H1 (cell line): ENCODE data around the gene FGD6. TPM values are rescaled to one million over a fixed set of nuclear protein-coding genes. Genes with fewer than 3 reads are reported as not detected.
A peak's percentile ranks its signal among the peaks of the same experiment; 100 is the strongest.

Experiments
- CTCF ChIA-PET: fragments of 300-600 bp; sonication (Branson Sonifier 250); formaldehyde crosslinking; loops from one replicate; lab custom pipeline; 2021; ENCODE audit not compliant: partially characterized antibody; lab: Charles Lee
- POLR2A ChIA-PET: fragments of 300-600 bp; sonication (Branson Sonifier 250); formaldehyde crosslinking; loops from one replicate; lab custom pipeline; 2021; ENCODE audit warnings: inconsistent platforms; ENCODE audit not compliant: partially characterized antibody; lab: Charles Lee
- DNase-seq, 2 experiments: peaks; one replicate each; pipeline versions ENCODE4 v3.0.0 to v3.0.0-alpha.2; 2010 to 2022; ENCODE audit warnings: low spot score in 2 of 2, low read depth in 1 of 2, mixed read lengths in 1 of 2
- FAIRE-seq: peaks from 2 replicates; lab custom pipeline; 2011; peaks lifted over from hg19 to GRCh38; lab: Jason Lieb, UNC
- H2AFZ ChIP-seq: 2 replicates; pipeline ENCODE4 v1.8.1; 2012; ENCODE audit warnings: low read length, inconsistent platforms
- H2AK5ac ChIP-seq: 2 replicates; pipeline ENCODE4 v1.6.1; 2013; ENCODE audit warnings: low read depth, low read length
- H2BK120ac ChIP-seq: replicated peaks from 2 replicates; pipeline ENCODE3; 2013; ENCODE audit warnings: low read depth, low read length, inconsistent platforms
- H2BK12ac ChIP-seq: 2 replicates; pipeline ENCODE4 v1.6.1; 2013; ENCODE audit warnings: low read depth, low read length
- H2BK15ac ChIP-seq: 2 replicates; pipeline ENCODE4 v1.6.1; 2013; ENCODE audit warnings: low read length
- H2BK20ac ChIP-seq: 2 replicates; pipeline ENCODE4 v1.6.1; 2013; ENCODE audit warnings: low read length
- H2BK5ac ChIP-seq: 2 replicates; pipeline ENCODE4 v1.6.1; 2013; ENCODE audit warnings: low read depth, low read length
- H3K14ac ChIP-seq: 2 replicates; pipeline ENCODE4 v1.6.1; 2013; ENCODE audit warnings: inconsistent platforms; ENCODE audit not compliant: insufficient read length
- H3K18ac ChIP-seq: 2 replicates; pipeline ENCODE4 v1.6.1; 2013; ENCODE audit warnings: low read length; ENCODE audit errors: extremely low read depth
- H3K23ac ChIP-seq: 2 replicates; pipeline ENCODE4 v1.6.1; 2013; ENCODE audit warnings: inconsistent platforms; ENCODE audit not compliant: insufficient read length
- H3K23me2 ChIP-seq: 2 replicates; pipeline ENCODE4 v1.6.1; 2013; ENCODE audit warnings: low read depth, low read length
- H3K27ac ChIP-seq: 2 replicates; pipeline ENCODE4 v1.6.1; 2011; ENCODE audit warnings: low read depth, low read length, inconsistent platforms
- H3K27me3 ChIP-seq, 4 experiments: replicated peaks in 1 of 4; 1 replicate in 1 of 4; 2 replicates in 3 of 4; pipeline versions ENCODE4 v1.6.1 to v1.8.1; 2011 to 2013; ENCODE audit warnings: low read length in 3 of 4, mild to moderate bottlenecking in 3 of 4, inconsistent platforms in 2 of 4, mixed read lengths in 2 of 4, moderate library complexity in 1 of 4; ENCODE audit not compliant: control insufficient read depth in 3 of 4, insufficient read depth in 3 of 4; ENCODE audit errors: extremely low read depth in 1 of 4
- H3K36me3 ChIP-seq, 4 experiments: 2 replicates each; pipeline versions ENCODE4 v1.6.1 to v1.8.1; 2011 to 2013; ENCODE audit warnings: mild to moderate bottlenecking in 4 of 4, low read length in 3 of 4, moderate library complexity in 2 of 4, control low read depth in 1 of 4, inconsistent platforms in 1 of 4; ENCODE audit not compliant: insufficient read depth in 4 of 4, control insufficient read depth in 2 of 4
- H3K4ac ChIP-seq: replicated peaks from 2 replicates; pipeline ENCODE3; 2013; ENCODE audit warnings: low read length, low read depth, mixed read lengths, inconsistent platforms; ENCODE audit not compliant: insufficient read length
- H3K4me1 ChIP-seq, 4 experiments: replicated peaks in 1 of 4; 1 replicate in 1 of 4; 2 replicates in 3 of 4; pipeline versions ENCODE4 v1.6.1 to v1.8.1; 2011 to 2013; ENCODE audit warnings: low read length in 3 of 4, inconsistent platforms in 2 of 4, mixed read lengths in 1 of 4; ENCODE audit not compliant: insufficient read depth in 4 of 4, control insufficient read depth in 3 of 4
- H3K4me2 ChIP-seq, 2 experiments: 2 replicates each; pipeline versions ENCODE4 v1.6.1 to v1.8.1; 2011 to 2013; ENCODE audit warnings: low read depth in 2 of 2, low read length in 2 of 2, control low read depth in 1 of 2, inconsistent platforms in 1 of 2, mild to moderate bottlenecking in 1 of 2; ENCODE audit not compliant: insufficient read depth in 1 of 2
- H3K4me3 ChIP-seq, 4 experiments: fragments of 200-600, 300-600 bp in 1 of 4; sonication (generic), shearing (Covaris generic), sonication (Bioruptor Twin) in 1 of 4; 2 replicates each; pipeline versions ENCODE4 v1.5.1 to v1.8.1; 2011 to 2016; ENCODE audit warnings: low read length in 4 of 4, low read depth in 3 of 4, control low read depth in 2 of 4, inconsistent platforms in 2 of 4, mild to moderate bottlenecking in 2 of 4, mixed read lengths in 1 of 4, moderate library complexity in 1 of 4; ENCODE audit not compliant: insufficient read depth in 2 of 4; ENCODE audit errors: extremely low read depth in 1 of 4
- H3K56ac ChIP-seq: replicated peaks from 2 replicates; pipeline ENCODE3; 2013; ENCODE audit warnings: low read depth, mild to moderate bottlenecking, mixed read lengths, low read length, inconsistent platforms; ENCODE audit not compliant: insufficient read length
- H3K79me1 ChIP-seq: 2 replicates; pipeline ENCODE4 v1.6.1; 2013; ENCODE audit warnings: low read depth, low read length, control low read depth
- H3K79me2 ChIP-seq, 2 experiments: 2 replicates each; pipeline versions ENCODE4 v1.6.1 to v1.8.1; 2012 to 2013; ENCODE audit warnings: low read length in 2 of 2, mild to moderate bottlenecking in 2 of 2, inconsistent platforms in 1 of 2; ENCODE audit not compliant: insufficient read depth in 2 of 2, control insufficient read depth in 1 of 2
- H3K9ac ChIP-seq, 4 experiments: replicated peaks in 1 of 4; 1 replicate in 1 of 4; 2 replicates in 3 of 4; pipeline versions ENCODE4 v1.6.1 to v1.8.1; 2011 to 2013; ENCODE audit warnings: low read depth in 3 of 4, low read length in 3 of 4, control low read depth in 2 of 4, mild to moderate bottlenecking in 2 of 4, moderate library complexity in 2 of 4, inconsistent platforms in 1 of 4; ENCODE audit errors: extremely low read depth in 1 of 4
- H3K9me3 ChIP-seq, 2 experiments: 2 replicates each; pipeline versions ENCODE4 v1.6.1 to v1.8.1; 2012 to 2013; ENCODE audit warnings: mild to moderate bottlenecking in 2 of 2, moderate library complexity in 2 of 2, control low read depth in 1 of 2, inconsistent platforms in 1 of 2, low read depth in 1 of 2, low read length in 1 of 2, mixed read lengths in 1 of 2; ENCODE audit not compliant: insufficient read depth in 2 of 2
- H4K20me1 ChIP-seq, 2 experiments: replicated peaks in 1 of 2; 2 replicates each; pipeline versions ENCODE3 to v1.8.1; 2011 to 2013; ENCODE audit warnings: inconsistent platforms in 2 of 2, low read length in 2 of 2, mild to moderate bottlenecking in 1 of 2; ENCODE audit not compliant: insufficient read depth in 2 of 2, control insufficient read depth in 1 of 2
- H4K5ac ChIP-seq: 2 replicates; pipeline ENCODE4 v1.6.1; 2013; ENCODE audit warnings: low read length, low read depth, mixed read lengths, inconsistent platforms; ENCODE audit not compliant: insufficient read length
- H4K8ac ChIP-seq: 2 replicates; pipeline ENCODE4 v1.8.0; 2013; ENCODE audit warnings: mild to moderate bottlenecking, moderate library complexity, low read length, inconsistent platforms; ENCODE audit not compliant: insufficient read depth; ENCODE audit errors: extremely low read depth
- H4K91ac ChIP-seq: replicated peaks from 2 replicates; pipeline ENCODE3; 2013; ENCODE audit warnings: low read length, mixed read lengths, inconsistent platforms; ENCODE audit not compliant: insufficient read length
- NANOG ChIP-seq: IDR thresholded peaks from 2 replicates; pipeline ENCODE4 v1.6.1; 2011; ENCODE audit warnings: low read length, low read depth, mild to moderate bottlenecking, inconsistent platforms; ENCODE audit not compliant: insufficient read depth, poor library complexity, severe bottlenecking
- SIN3A ChIP-seq, 2 experiments: IDR thresholded peaks in 1 of 2; conservative IDR thresholded peaks in 1 of 2; 2 replicates each; pipeline ENCODE4 v1.6.1; 2011 to 2012; ENCODE audit warnings: low read length in 2 of 2, improper control_type of control experiment in 1 of 2, low read depth in 1 of 2, mild to moderate bottlenecking in 1 of 2
- TAF1 ChIP-seq: IDR thresholded peaks from 2 replicates; pipeline ENCODE4 v1.6.1; 2011; ENCODE audit warnings: mild to moderate bottlenecking, low read depth, low read length
- TAF7 ChIP-seq: optimal IDR thresholded peaks from 2 replicates; pipeline ENCODE3; 2011; ENCODE audit warnings: low read depth, mild to moderate bottlenecking, inconsistent platforms, low read length, moderate library complexity, borderline replicate concordance
- YY1 ChIP-seq: IDR thresholded peaks from 2 replicates; pipeline ENCODE4 v1.6.1; 2011; ENCODE audit warnings: low read depth, mild to moderate bottlenecking, low read length
- WGBS, 2 experiments: shearing (Covaris generic) in 1 of 2; methylation state at CpG; one replicate each; pipeline versions ENCODE4 v1.1.6 to v1.1.7; 2013 to 2015; ENCODE audit warnings: low lambda C conversion rate in 2 of 2, mixed read lengths in 2 of 2, inconsistent platforms in 1 of 2, low coverage in 1 of 2, missing lambda C conversion rate in 1 of 2; ENCODE audit not compliant: insufficient replicate concordance in 2 of 2, insufficient coverage in 1 of 2, insufficient read length in 1 of 2; ENCODE audit errors: extremely low coverage in 1 of 2, missing lambda C conversion rate in 1 of 2; 5-methylcytosine and 5-hydroxymethylcytosine counted together
- polyA plus RNA-seq, 7 experiments: library from polyadenylated mRNA; depleted of rRNA in 3 of 7; stranded (reverse) in 5 of 7; unstranded in 2 of 7; fragments of >200 nt in 5 of 7; fragments of 200-250 nt in 2 of 7; gene quantifications; 1 replicate in 5 of 7; 2 replicates in 1 of 7; 4 replicates in 1 of 7; pipeline versions ENCODE4 v1.2.1 to v1.2.3, GENCODE V29; 2011 to 2013; ENCODE audit warnings: missing spikeins in 2 of 7, mixed read lengths in 2 of 7
- total RNA-seq: library from RNA; stranded (reverse); fragmentation: NEBNext Ultra II Directional; extraction: Animal tissue kit (Norgen Biotek cat#: 25700); gene quantifications from 2 replicates; pipeline ENCODE4 v1.2.1, GENCODE V29; 2021

The FGD6 gene
- total and polyA plus RNA-seq, 2 of the 8 experiments (the other 6 are each of a cell fraction or from before 2014, with no cell fraction given): 12.2 to 24.3 TPM

DNA sequence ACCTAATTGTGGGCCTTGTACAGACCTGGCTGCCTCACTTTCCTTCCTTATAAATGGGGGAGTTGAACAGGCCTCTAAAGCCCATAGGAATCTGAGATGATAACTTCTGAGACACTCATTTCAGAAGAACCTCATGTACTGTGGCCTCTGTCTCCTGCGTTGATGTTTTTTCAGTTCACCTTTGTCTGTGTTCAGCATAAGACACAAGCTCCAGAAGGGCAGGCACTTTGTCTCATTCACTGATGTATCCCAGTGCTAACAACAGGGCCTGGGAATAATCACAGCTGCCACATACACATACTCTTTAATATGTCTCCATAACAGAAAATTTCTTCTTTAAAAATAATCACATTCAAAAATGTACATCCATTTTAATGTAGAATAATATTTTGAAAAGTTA lies 3.3 kb downstream of the FGD6 start:
- no peak overlapping the region for H2BK120ac ChIP-seq
- H3K4me3 ChIP-seq: no peak overlapping the region
- no peaks in the 10 kb centered on the region; the same call in 1 of the 2 replicates for H3K79me1 ChIP-seq
- ChIA-PET POLR2A (interaction anchor here (1.2 to 1.5 kb wide), 2 partner anchors 10 to 11 kb away, joined by 3 to 5 read pairs; no protein-coding TSS in a partner anchor), CTCF (interaction anchor here (1.1 kb wide), 1 partner anchor 8 kb away, joined by 6 read pairs; no protein-coding TSS in a partner anchor)
- no peak overlapping the region for H2AFZ ChIP-seq
- no peaks in the 10 kb centered on the region for H3K9me3 ChIP-seq
- DNase-seq: no peak
- H3K18ac ChIP-seq: no peak overlapping the region
- H3K23me2 ChIP-seq: peaks cover 7% of the 10 kb centered on the region
- no peak overlapping the region for H3K4me2 ChIP-seq
- no peak overlapping the region for H3K14ac ChIP-seq
- no peak overlapping the region for H3K56ac ChIP-seq
- no peak overlapping the region for H3K27ac ChIP-seq
- H2BK12ac ChIP-seq: 0 out of 2 replicates have a peak overlapping the region, but pooled peaks have one; percentile 5
- no peaks in the 10 kb centered on the region for H3K27me3 ChIP-seq
- H4K91ac ChIP-seq: no peak overlapping the region
- H3K36me3 ChIP-seq: peaks cover 0 to 12% (median 3%) of the 10 kb centered on the region in 4 experiments; a peak in 2 of 8 replicates
- peaks cover 0 to 11% (median 3%) of the 10 kb centered on the region in 4 experiments; a peak in 3 of 7 replicates for H3K4me1 ChIP-seq
- FAIRE-seq: no peak
- no peak overlapping the region for H3K9ac ChIP-seq
- H2BK5ac ChIP-seq: no peak overlapping the region
- H4K20me1 ChIP-seq: no peaks in the 10 kb centered on the region
- no peak for TF ChIP-seq TAF1
- no peak for TF ChIP-seq NANOG
- TF ChIP-seq SIN3A (conservative IDR thresholded peaks at IDR 0.05 in 1 of 2, IDR thresholded peaks at IDR 0.05 in 1 of 2; ENCODE audit: low read depth in 1 of 2, low read length in 2 of 2): no peak
- TF ChIP-seq YY1: no peak
- TF ChIP-seq TAF7: no peak
- H3K4ac ChIP-seq: no peak overlapping the region
- no peak overlapping the region for H2BK20ac ChIP-seq
- no peak overlapping the region for H4K5ac ChIP-seq
- H3K79me2 ChIP-seq: peaks cover 7 to 85% of the 10 kb centered on the region in 2 experiments; a peak in 3 of 4 replicates
- no peak overlapping the region; the same call in 1 of the 2 replicates for H2AK5ac ChIP-seq
- H3K23ac ChIP-seq: no peak overlapping the region
- H4K8ac ChIP-seq: no peak overlapping the region
- H2BK15ac ChIP-seq: no peak overlapping the region
- WGBS, 2 experiments: 96% methylated on average over 1 of the region's 1 CpG; no CpG with 5 or more reads in 1 of the 2 experiments
